DND-41 (cell line): ENCODE data around the gene DLL3.

ENCODE experiments used
- ATAC-seq: fragments of 200-7000 bp; cut with Tn5 transposase; 3 replicates; pipeline ENCODE4 v1.9.1; 2021; ENCODE audit warnings: low read depth; ENCODE audit not compliant: insufficient read depth
- DNase-seq: peaks from one replicate; pipeline ENCODE4 v3.0.0-alpha.2; 2020
- H2AFZ ChIP-seq: 2 replicates; pipeline ENCODE4 v1.6.0; 2012; ENCODE audit warnings: low read depth, low read length
- H3K27ac ChIP-seq: 2 replicates; pipeline ENCODE4 v1.5.1; 2012; ENCODE audit warnings: low read length, inconsistent platforms
- H3K27me3 ChIP-seq: fragments of 200-600 bp; sonication (generic); 2 replicates; pipeline ENCODE4 v1.6.0; 2012; ENCODE audit warnings: low read length, mild to moderate bottlenecking, inconsistent platforms; ENCODE audit not compliant: insufficient read depth, poor library complexity
- H3K36me3 ChIP-seq: 2 replicates; pipeline ENCODE4 v1.5.1; 2012; ENCODE audit warnings: low read length, inconsistent platforms; ENCODE audit not compliant: insufficient read depth
- H3K4me1 ChIP-seq: 2 replicates; pipeline ENCODE4 v1.5.1; 2012; ENCODE audit warnings: mild to moderate bottlenecking, low read length; ENCODE audit not compliant: insufficient read depth
- H3K4me2 ChIP-seq: 2 replicates; pipeline ENCODE4 v1.6.0; 2012; ENCODE audit warnings: mild to moderate bottlenecking, moderate library complexity, low read length, inconsistent platforms; ENCODE audit not compliant: insufficient read depth
- H3K4me3 ChIP-seq, 2 experiments: fragments of 200-600 bp in 1 of 2; shearing (Covaris generic) in 1 of 2; 2 replicates each; pipeline ENCODE4 v1.5.1; 2012 to 2016; ENCODE audit warnings: inconsistent platforms in 2 of 2, low read length in 2 of 2, mild to moderate bottlenecking in 2 of 2, low read depth in 1 of 2, moderate library complexity in 1 of 2
- H3K79me2 ChIP-seq: 2 replicates; pipeline ENCODE4 v1.6.0; 2012; ENCODE audit warnings: low read length, inconsistent platforms; ENCODE audit not compliant: insufficient read depth
- H3K9ac ChIP-seq: 2 replicates; pipeline ENCODE4 v1.6.0; 2012; ENCODE audit warnings: low read depth, mild to moderate bottlenecking, inconsistent platforms, low read length, moderate library complexity
- H3K9me3 ChIP-seq: 2 replicates; pipeline ENCODE4 v1.5.1; 2012; ENCODE audit warnings: low read length, moderate library complexity, mild to moderate bottlenecking, inconsistent platforms; ENCODE audit not compliant: insufficient read depth, severe bottlenecking
- H4K20me1 ChIP-seq: 2 replicates; pipeline ENCODE4 v1.6.0; 2012; ENCODE audit warnings: low read length; ENCODE audit not compliant: insufficient read depth
- CTCF ChIP-seq: IDR thresholded peaks from 2 replicates; pipeline ENCODE4 v1.5.1; 2012; ENCODE audit warnings: borderline replicate concordance, low read length, moderate library complexity, mild to moderate bottlenecking; ENCODE audit not compliant: poor library complexity, severe bottlenecking; ENCODE audit errors: extremely low read depth
- EZH2 ChIP-seq: IDR thresholded peaks from 3 replicates; pipeline ENCODE4 v1.6.1; 2012; ENCODE audit warnings: borderline replicate concordance, low read depth, mild to moderate bottlenecking, moderate library complexity, low read length, inconsistent platforms; ENCODE audit not compliant: severe bottlenecking

DLL3 gene

GRCh38 chr19:39501340-39501739 lies 2.6 kb downstream of the DLL3 start:
- no peak for TF ChIP-seq CTCF
- no peak for TF ChIP-seq EZH2
- no peak for ATAC-seq
- Histone ChIP-seq H3K79me2 (no peaks in the 10 kb centered on the region), H3K27me3 (peaks cover 17% of the 10 kb centered on the region), H3K4me1 (peaks cover 5% of the 10 kb centered on the region), H3K36me3 (no peaks in the 10 kb centered on the region), H2AFZ (no peak overlapping the region), H3K4me3 (no peak overlapping the region), H3K9ac (no peak overlapping the region), H3K4me2 (no peak overlapping the region), H3K27ac (no peak overlapping the region), H4K20me1 (no peaks in the 10 kb centered on the region), H3K9me3 (no peaks in the 10 kb centered on the region)
- no peak for DNase-seq

- H4K20me1 ChIP-seq = no peaks in the 10 kb centered on the region
- H3K27ac ChIP-seq = no peak overlapping the region
- ATAC-seq (no peak), DNase-seq (no peak)
- H3K4me1 ChIP-seq = peaks cover 3% of the 10 kb centered on the region
- no peak overlapping the region for H2AFZ ChIP-seq
- TF ChIP-seq EZH2 (no peak), CTCF (no peak)
- no peaks in the 10 kb centered on the region for H3K79me2 ChIP-seq
- H3K4me3 ChIP-seq = no peak overlapping the region
- H3K9ac ChIP-seq = no peak overlapping the region
- no peaks in the 10 kb centered on the region for H3K9me3 ChIP-seq
- peaks cover 7% of the 10 kb centered on the region for H3K27me3 ChIP-seq
- no peak overlapping the region for H3K4me2 ChIP-seq
- no peaks in the 10 kb centered on the region for H3K36me3 ChIP-seq
Measured at GRCh38 chr19:39502640-39503417, 4.1 kb downstream of the DLL3 start.

- Histone ChIP-seq H3K9ac (no peak overlapping the region), H3K4me1 (no peaks in the 10 kb centered on the region), H3K4me3 (no peak overlapping the region), H3K27me3 (no peaks in the 10 kb centered on the region), H3K9me3 (no peaks in the 10 kb centered on the region), H3K36me3 (no peaks in the 10 kb centered on the region), H4K20me1 (no peaks in the 10 kb centered on the region), H3K27ac (no peak overlapping the region), H2AFZ (no peak overlapping the region), H3K79me2 (no peaks in the 10 kb centered on the region), H3K4me2 (no peak overlapping the region)
- DNase-seq = no peak
- ATAC-seq = no peak
- no peak for TF ChIP-seq EZH2
- no peak for TF ChIP-seq CTCF
Measured at GRCh38 chr19:39506598-39506943, 7.8 kb downstream of the DLL3 start.
